WTC11 (cell line): ENCODE data around the gene ARFIP1.

ENCODE experiments used
- CBFB ChIP-seq: sonication (generic); formaldehyde crosslinking; IDR thresholded peaks from 2 replicates; pipeline ENCODE4 v1.8.1; 2022; ENCODE audit warnings: mild to moderate bottlenecking, low read depth, missing genetic modification reagents
- ELF4 ChIP-seq: sonication (generic); formaldehyde crosslinking; IDR thresholded peaks from 2 replicates; pipeline ENCODE4 v1.8.1; 2022; ENCODE audit warnings: low read depth, mild to moderate bottlenecking, moderate library complexity, missing genetic modification reagents
- ETV6 ChIP-seq: sonication (generic); formaldehyde crosslinking; IDR thresholded peaks from 2 replicates; pipeline ENCODE4 v1.8.1; 2022; ENCODE audit warnings: mild to moderate bottlenecking, missing genetic modification reagents
- GABPB1 ChIP-seq: sonication (generic); formaldehyde crosslinking; IDR thresholded peaks from 2 replicates; pipeline ENCODE4 v1.8.1; 2023; ENCODE audit warnings: mild to moderate bottlenecking, missing genetic modification reagents
- MYBL2 ChIP-seq: sonication (generic); formaldehyde crosslinking; IDR thresholded peaks from 2 replicates; pipeline ENCODE4 v1.8.1; 2023; ENCODE audit warnings: mild to moderate bottlenecking, moderate library complexity, missing genetic modification reagents
- RORB ChIP-seq: fragments of 250-450 bp; sonication (Bioruptor Pico); IDR thresholded peaks from 2 replicates; pipeline ENCODE4 v1.9.0; 2021; ENCODE audit warnings: mild to moderate bottlenecking
- TCF7 ChIP-seq: sonication (generic); formaldehyde crosslinking; IDR thresholded peaks from 2 replicates; pipeline ENCODE4 v1.8.0; 2022; ENCODE audit warnings: mild to moderate bottlenecking, low read depth, missing genetic modification reagents, moderate library complexity
- ZBTB21 ChIP-seq: sonication (generic); formaldehyde crosslinking; IDR thresholded peaks from 2 replicates; pipeline ENCODE4 v1.8.1; 2023; ENCODE audit warnings: mild to moderate bottlenecking, missing genetic modification reagents, borderline replicate concordance
- TF ChIP-seq, protein P1 (sequence below): fragments of 200-600 bp; IDR thresholded peaks from 2 replicates; pipeline ENCODE4 v1.8.0; 2022; ENCODE audit warnings: antibody characterized with exemption
- TF ChIP-seq, protein P2 (sequence below): sonication (generic); formaldehyde crosslinking; IDR thresholded peaks from 2 replicates; pipeline ENCODE4 v1.8.0; 2022; ENCODE audit warnings: mild to moderate bottlenecking, missing genetic modification reagents
- TF ChIP-seq, protein P3 (sequence below): sonication (generic); formaldehyde crosslinking; IDR thresholded peaks from 2 replicates; pipeline ENCODE4 v1.8.0; 2022; ENCODE audit warnings: mild to moderate bottlenecking, missing genetic modification reagents
- TF ChIP-seq, protein P4 (sequence below): sonication (generic); formaldehyde crosslinking; conservative IDR thresholded peaks from 2 replicates; pipeline ENCODE4 v1.8.1; 2022; ENCODE audit warnings: mild to moderate bottlenecking, missing genetic modification reagents
- TF ChIP-seq, protein P5 (sequence below): sonication (generic); formaldehyde crosslinking; IDR thresholded peaks from 2 replicates; pipeline ENCODE4 v1.8.1; 2022; ENCODE audit warnings: low read depth, missing genetic modification reagents, borderline replicate concordance
- TF ChIP-seq, protein P6 (sequence below): sonication (generic); formaldehyde crosslinking; IDR thresholded peaks from 2 replicates; pipeline ENCODE4 v1.8.0; 2022; ENCODE audit warnings: missing genetic modification reagents

DNA sequence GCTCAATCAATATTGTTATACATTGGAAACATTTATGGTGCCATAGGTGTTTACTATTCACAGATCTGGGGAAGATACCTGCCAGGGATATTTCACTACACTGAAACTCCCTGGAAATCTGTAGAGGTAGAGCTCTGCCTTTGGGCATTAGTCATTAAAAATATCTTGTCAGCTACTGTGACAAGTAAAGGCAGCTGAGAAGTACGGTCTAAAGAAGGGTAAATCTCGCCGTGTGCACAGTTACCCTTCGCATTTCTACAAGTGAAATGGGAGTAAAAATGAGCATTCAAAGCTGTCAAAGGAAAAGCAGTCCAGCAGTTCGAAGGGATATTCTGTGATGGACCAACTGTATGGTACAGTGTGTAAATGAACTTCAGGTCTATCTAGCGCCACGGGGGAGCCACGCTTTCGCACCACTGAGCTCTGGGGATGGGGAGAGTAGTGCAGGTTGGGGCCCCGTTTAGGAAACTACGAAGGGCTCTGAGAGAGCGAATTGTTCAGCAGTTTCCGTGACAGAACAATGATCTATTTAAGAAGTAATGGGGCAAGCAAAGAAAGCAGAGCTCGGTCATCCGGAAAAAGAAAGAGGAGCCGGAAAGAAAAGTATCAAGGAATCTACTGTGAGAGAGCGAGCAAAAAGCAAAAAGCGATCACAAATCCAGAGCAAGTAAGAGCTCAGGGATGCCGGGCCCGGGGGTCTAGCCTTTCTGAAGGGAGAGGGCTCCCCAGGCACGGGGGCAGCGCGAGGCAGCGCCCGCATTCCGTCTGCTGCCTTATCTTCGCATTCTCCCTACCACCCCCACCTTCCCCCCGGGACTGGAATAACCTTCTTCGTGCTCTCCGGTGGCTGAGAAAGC, 870 bp upstream of the ARFIP1 start:
- TF ChIP-seq, protein P1, sequence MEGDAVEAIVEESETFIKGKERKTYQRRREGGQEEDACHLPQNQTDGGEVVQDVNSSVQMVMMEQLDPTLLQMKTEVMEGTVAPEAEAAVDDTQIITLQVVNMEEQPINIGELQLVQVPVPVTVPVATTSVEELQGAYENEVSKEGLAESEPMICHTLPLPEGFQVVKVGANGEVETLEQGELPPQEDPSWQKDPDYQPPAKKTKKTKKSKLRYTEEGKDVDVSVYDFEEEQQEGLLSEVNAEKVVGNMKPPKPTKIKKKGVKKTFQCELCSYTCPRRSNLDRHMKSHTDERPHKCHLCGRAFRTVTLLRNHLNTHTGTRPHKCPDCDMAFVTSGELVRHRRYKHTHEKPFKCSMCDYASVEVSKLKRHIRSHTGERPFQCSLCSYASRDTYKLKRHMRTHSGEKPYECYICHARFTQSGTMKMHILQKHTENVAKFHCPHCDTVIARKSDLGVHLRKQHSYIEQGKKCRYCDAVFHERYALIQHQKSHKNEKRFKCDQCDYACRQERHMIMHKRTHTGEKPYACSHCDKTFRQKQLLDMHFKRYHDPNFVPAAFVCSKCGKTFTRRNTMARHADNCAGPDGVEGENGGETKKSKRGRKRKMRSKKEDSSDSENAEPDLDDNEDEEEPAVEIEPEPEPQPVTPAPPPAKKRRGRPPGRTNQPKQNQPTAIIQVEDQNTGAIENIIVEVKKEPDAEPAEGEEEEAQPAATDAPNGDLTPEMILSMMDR = no peak
- no peak for TF ChIP-seq RORB (CRISPR knock-in tag)
- TF ChIP-seq MYBL2 (CRISPR knock-in tag) = no peak
- TF ChIP-seq, protein P2, sequence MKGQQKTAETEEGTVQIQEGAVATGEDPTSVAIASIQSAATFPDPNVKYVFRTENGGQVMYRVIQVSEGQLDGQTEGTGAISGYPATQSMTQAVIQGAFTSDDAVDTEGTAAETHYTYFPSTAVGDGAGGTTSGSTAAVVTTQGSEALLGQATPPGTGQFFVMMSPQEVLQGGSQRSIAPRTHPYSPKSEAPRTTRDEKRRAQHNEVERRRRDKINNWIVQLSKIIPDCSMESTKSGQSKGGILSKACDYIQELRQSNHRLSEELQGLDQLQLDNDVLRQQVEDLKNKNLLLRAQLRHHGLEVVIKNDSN = no peak
- no peak for TF ChIP-seq CBFB
- no peak for TF ChIP-seq ETV6
- TF ChIP-seq, protein P3, sequence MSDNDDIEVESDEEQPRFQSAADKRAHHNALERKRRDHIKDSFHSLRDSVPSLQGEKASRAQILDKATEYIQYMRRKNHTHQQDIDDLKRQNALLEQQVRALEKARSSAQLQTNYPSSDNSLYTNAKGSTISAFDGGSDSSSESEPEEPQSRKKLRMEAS (CRISPR knock-in tag) = no peak
- TF ChIP-seq, protein P4, sequence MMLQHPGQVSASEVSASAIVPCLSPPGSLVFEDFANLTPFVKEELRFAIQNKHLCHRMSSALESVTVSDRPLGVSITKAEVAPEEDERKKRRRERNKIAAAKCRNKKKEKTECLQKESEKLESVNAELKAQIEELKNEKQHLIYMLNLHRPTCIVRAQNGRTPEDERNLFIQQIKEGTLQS (CRISPR knock-in tag) = no peak
- no peak for TF ChIP-seq ZBTB21 (CRISPR knock-in tag)
- TF ChIP-seq, protein P5, sequence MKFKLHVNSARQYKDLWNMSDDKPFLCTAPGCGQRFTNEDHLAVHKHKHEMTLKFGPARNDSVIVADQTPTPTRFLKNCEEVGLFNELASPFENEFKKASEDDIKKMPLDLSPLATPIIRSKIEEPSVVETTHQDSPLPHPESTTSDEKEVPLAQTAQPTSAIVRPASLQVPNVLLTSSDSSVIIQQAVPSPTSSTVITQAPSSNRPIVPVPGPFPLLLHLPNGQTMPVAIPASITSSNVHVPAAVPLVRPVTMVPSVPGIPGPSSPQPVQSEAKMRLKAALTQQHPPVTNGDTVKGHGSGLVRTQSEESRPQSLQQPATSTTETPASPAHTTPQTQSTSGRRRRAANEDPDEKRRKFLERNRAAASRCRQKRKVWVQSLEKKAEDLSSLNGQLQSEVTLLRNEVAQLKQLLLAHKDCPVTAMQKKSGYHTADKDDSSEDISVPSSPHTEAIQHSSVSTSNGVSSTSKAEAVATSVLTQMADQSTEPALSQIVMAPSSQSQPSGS (CRISPR knock-in tag) = no peak
- TF ChIP-seq, protein P6, sequence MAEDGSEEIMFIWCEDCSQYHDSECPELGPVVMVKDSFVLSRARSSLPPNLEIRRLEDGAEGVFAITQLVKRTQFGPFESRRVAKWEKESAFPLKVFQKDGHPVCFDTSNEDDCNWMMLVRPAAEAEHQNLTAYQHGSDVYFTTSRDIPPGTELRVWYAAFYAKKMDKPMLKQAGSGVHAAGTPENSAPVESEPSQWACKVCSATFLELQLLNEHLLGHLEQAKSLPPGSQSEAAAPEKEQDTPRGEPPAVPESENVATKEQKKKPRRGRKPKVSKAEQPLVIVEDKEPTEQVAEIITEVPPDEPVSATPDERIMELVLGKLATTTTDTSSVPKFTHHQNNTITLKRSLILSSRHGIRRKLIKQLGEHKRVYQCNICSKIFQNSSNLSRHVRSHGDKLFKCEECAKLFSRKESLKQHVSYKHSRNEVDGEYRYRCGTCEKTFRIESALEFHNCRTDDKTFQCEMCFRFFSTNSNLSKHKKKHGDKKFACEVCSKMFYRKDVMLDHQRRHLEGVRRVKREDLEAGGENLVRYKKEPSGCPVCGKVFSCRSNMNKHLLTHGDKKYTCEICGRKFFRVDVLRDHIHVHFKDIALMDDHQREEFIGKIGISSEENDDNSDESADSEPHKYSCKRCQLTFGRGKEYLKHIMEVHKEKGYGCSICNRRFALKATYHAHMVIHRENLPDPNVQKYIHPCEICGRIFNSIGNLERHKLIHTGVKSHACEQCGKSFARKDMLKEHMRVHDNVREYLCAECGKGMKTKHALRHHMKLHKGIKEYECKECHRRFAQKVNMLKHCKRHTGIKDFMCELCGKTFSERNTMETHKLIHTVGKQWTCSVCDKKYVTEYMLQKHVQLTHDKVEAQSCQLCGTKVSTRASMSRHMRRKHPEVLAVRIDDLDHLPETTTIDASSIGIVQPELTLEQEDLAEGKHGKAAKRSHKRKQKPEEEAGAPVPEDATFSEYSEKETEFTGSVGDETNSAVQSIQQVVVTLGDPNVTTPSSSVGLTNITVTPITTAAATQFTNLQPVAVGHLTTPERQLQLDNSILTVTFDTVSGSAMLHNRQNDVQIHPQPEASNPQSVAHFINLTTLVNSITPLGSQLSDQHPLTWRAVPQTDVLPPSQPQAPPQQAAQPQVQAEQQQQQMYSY (CRISPR knock-in tag) = no peak
- no peak for TF ChIP-seq GABPB1 (CRISPR knock-in tag)
- TF ChIP-seq TCF7 (CRISPR knock-in tag) = no peak
- TF ChIP-seq ELF4 (CRISPR knock-in tag) = no peak
